Measurements from ENCODE around the gene PACRG. TPM values are rescaled to one million over a fixed set of nuclear protein-coding genes. Genes with fewer than 3 reads are reported as not detected.

Gene PACRG
- total and polyA plus RNA-seq, 4 donors, result 0.47 to 3.8 (median 2.4) TPM

- H3K27ac ChIP-seq (ENCODE audit: low read depth in 1 of 2, low read length in 2 of 2), result peak overlapping the region; percentile 15 to 77
- H3K9ac ChIP-seq (ENCODE audit: low read depth in 1 of 2, low read length in 2 of 2), result no peak overlapping the region
- 68% methylated on average over 31 of the region's 31 CpGs for WGBS
Observed at GRCh38 chr6:163195721-163196691, 468.2 kb downstream of the PACRG start.

More at GRCh38 chr6:163195721-163196691, 468.2 kb downstream of the PACRG start:
- no peaks in the 10 kb centered on the region for H3K36me3 ChIP-seq (ENCODE audit: control insufficient read depth in 4 of 4, insufficient read depth in 3 of 4, low read depth in 1 of 4, low read length in 3 of 4)
- peaks cover 0 to 17% (median 11%) of the 10 kb centered on the region in 4 donors for H3K4me1 ChIP-seq (ENCODE audit: control insufficient read depth in 4 of 4, insufficient read depth in 4 of 4, low read length in 3 of 4)
- no peaks in the 10 kb centered on the region for H3K9me3 ChIP-seq (ENCODE audit: control insufficient read depth in 4 of 4, low read length in 3 of 4)
- peak; percentile 40 to 43 for TF ChIP-seq RAD21 (IDR thresholded peaks at IDR 0.05)
- TF ChIP-seq JUND (IDR thresholded peaks at IDR 0.05), result no peak
- peak; percentile 75 for TF ChIP-seq FOXA1 (IDR thresholded peaks at IDR 0.05)
- TF ChIP-seq TAF1 (conservative IDR thresholded peaks at IDR 0.05), result no peak
- TF ChIP-seq FOXA2 (IDR thresholded peaks at IDR 0.05), result peak; percentile 79
- peak; percentile 34 for TF ChIP-seq YY1 (IDR thresholded peaks at IDR 0.05)
- no peak for TF ChIP-seq ATF3 (IDR thresholded peaks at IDR 0.05)
- TF ChIP-seq GABPA (IDR thresholded peaks at IDR 0.05 in 1 of 2, conservative IDR thresholded peaks at IDR 0.05 in 1 of 2), result peak in 1 of 2 donors; percentile 28
- peak; percentile 33 for TF ChIP-seq SP1 (IDR thresholded peaks at IDR 0.05)
- peak; percentile 60 for TF ChIP-seq MAX (IDR thresholded peaks at IDR 0.05)
- TF ChIP-seq HNF4A (conservative IDR thresholded peaks at IDR 0.05), result peak; percentile 51 to 67
- peak; percentile 58 for TF ChIP-seq ZBTB33 (IDR thresholded peaks at IDR 0.05)
- peak; percentile 48 to 86 for TF ChIP-seq RXRA (IDR thresholded peaks at IDR 0.05)
- TF ChIP-seq REST (IDR thresholded peaks at IDR 0.05), result no peak
- no peak for DNase-seq (ENCODE audit: low spot score)
- peak overlapping the region in 1 of 3 donors; percentile 40 for H3K4me3 ChIP-seq (ENCODE audit: low read depth in 1 of 3, low read length in 3 of 3)
- no peaks in the 10 kb centered on the region for H3K27me3 ChIP-seq (ENCODE audit: control insufficient read depth in 4 of 4, insufficient read depth in 4 of 4, low read length in 3 of 4)
